Measurements from ENCODE around the gene C2CD3.

DNA sequence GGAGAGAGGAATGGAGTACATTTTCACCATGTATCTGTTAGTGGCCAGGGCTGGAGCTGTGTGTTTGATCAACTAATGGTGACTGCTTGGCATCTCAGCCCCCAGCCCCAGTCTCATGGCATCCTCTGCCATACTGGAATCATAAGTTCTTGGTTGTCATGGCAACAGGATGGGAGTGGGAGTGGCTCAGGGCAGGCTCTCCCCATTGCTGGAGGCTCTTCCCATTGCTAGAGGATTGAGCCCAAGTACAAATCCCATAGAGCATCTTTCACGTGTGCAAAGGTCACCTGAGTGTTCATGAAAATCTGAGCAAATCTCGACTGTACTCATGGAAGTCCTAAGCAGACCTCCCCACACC is 205.1 kb downstream of the C2CD3 start:
- TF ChIP-seq, protein P1, sequence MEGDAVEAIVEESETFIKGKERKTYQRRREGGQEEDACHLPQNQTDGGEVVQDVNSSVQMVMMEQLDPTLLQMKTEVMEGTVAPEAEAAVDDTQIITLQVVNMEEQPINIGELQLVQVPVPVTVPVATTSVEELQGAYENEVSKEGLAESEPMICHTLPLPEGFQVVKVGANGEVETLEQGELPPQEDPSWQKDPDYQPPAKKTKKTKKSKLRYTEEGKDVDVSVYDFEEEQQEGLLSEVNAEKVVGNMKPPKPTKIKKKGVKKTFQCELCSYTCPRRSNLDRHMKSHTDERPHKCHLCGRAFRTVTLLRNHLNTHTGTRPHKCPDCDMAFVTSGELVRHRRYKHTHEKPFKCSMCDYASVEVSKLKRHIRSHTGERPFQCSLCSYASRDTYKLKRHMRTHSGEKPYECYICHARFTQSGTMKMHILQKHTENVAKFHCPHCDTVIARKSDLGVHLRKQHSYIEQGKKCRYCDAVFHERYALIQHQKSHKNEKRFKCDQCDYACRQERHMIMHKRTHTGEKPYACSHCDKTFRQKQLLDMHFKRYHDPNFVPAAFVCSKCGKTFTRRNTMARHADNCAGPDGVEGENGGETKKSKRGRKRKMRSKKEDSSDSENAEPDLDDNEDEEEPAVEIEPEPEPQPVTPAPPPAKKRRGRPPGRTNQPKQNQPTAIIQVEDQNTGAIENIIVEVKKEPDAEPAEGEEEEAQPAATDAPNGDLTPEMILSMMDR (IDR thresholded peaks at IDR 0.05; ENCODE audit: insufficient read depth, low read length), result no peak
- no peak for TF ChIP-seq GABPA (IDR thresholded peaks at IDR 0.05; ENCODE audit: low read depth)
- TF ChIP-seq, protein P2, sequence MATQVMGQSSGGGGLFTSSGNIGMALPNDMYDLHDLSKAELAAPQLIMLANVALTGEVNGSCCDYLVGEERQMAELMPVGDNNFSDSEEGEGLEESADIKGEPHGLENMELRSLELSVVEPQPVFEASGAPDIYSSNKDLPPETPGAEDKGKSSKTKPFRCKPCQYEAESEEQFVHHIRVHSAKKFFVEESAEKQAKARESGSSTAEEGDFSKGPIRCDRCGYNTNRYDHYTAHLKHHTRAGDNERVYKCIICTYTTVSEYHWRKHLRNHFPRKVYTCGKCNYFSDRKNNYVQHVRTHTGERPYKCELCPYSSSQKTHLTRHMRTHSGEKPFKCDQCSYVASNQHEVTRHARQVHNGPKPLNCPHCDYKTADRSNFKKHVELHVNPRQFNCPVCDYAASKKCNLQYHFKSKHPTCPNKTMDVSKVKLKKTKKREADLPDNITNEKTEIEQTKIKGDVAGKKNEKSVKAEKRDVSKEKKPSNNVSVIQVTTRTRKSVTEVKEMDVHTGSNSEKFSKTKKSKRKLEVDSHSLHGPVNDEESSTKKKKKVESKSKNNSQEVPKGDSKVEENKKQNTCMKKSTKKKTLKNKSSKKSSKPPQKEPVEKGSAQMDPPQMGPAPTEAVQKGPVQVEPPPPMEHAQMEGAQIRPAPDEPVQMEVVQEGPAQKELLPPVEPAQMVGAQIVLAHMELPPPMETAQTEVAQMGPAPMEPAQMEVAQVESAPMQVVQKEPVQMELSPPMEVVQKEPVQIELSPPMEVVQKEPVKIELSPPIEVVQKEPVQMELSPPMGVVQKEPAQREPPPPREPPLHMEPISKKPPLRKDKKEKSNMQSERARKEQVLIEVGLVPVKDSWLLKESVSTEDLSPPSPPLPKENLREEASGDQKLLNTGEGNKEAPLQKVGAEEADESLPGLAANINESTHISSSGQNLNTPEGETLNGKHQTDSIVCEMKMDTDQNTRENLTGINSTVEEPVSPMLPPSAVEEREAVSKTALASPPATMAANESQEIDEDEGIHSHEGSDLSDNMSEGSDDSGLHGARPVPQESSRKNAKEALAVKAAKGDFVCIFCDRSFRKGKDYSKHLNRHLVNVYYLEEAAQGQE (IDR thresholded peaks at IDR 0.05; ENCODE audit: insufficient replicate concordance, low read depth), result no peak

All from HL-60 (cell line).